ENCODE measurements around the gene RNF150. TPM values are rescaled to one million over a fixed set of nuclear protein-coding genes. Genes with fewer than 3 reads are reported as not detected.
"Not testable (repeated sequence)": the region's sequence is repeated elsewhere in the genome, so short reads cannot be mapped to it uniquely, and the experiment has no call there.

The RNF150 gene
- total RNA-seq, 4 donors from 2014 or later, result 9.7 to 58.2 (median 36.6) TPM

- H3K4me3 ChIP-seq, result no peak overlapping the region
- DNase-seq, result no peak
- H3K36me3 ChIP-seq, result no peaks in the 10 kb centered on the region
- H3K9me3 ChIP-seq, result no peaks in the 10 kb centered on the region
- H3K4me1 ChIP-seq, result no peaks in the 10 kb centered on the region
- H3K27ac ChIP-seq, result no peak overlapping the region
- intact Hi-C loops (cut with DNase I; ENCODE audit: low total_unique reads), result no loop called here
- TF ChIP-seq POLR2A (IDR thresholded peaks at IDR 0.05), result no peak
- TF ChIP-seq CTCF (IDR thresholded peaks at IDR 0.05), result no peak
- no peaks in the 10 kb centered on the region for H3K27me3 ChIP-seq
Observed at GRCh38 chr4:140816806-140817510, 316.3 kb downstream of the RNF150 start.

- no peak for DNase-seq
- Histone ChIP-seq H3K4me3 (no peak overlapping the region), H3K9me3 (no peaks in the 10 kb centered on the region), H3K36me3 (no peaks in the 10 kb centered on the region), H3K27me3 (no peaks in the 10 kb centered on the region), H3K4me1 (no peaks in the 10 kb centered on the region), H3K27ac (no peak overlapping the region)
- intact Hi-C loops (cut with DNase I; ENCODE audit: low total_unique reads), result no loop called here
- TF ChIP-seq CTCF (IDR thresholded peaks at IDR 0.05), result no peak
- no peak for TF ChIP-seq POLR2A (IDR thresholded peaks at IDR 0.05)
Observed at GRCh38 chr4:140813804-140814203, 319.5 kb downstream of the RNF150 start.

- DNase-seq, result no peak
- no peaks in the 10 kb centered on the region for H3K4me1 ChIP-seq
- intact Hi-C loops (cut with DNase I; ENCODE audit: low total_unique reads), result no loop called here
- no peak overlapping the region for H3K4me3 ChIP-seq
- no peak for TF ChIP-seq CTCF (IDR thresholded peaks at IDR 0.05)
- no peak for TF ChIP-seq POLR2A (IDR thresholded peaks at IDR 0.05)
- no peaks in the 10 kb centered on the region for H3K9me3 ChIP-seq
- no peaks in the 10 kb centered on the region for H3K27me3 ChIP-seq
- no peak overlapping the region for H3K27ac ChIP-seq
- H3K36me3 ChIP-seq, result no peaks in the 10 kb centered on the region
Observed at GRCh38 chr4:140812916-140813315, 320.4 kb downstream of the RNF150 start.

- Histone ChIP-seq H3K27me3 (no peaks in the 10 kb centered on the region), H3K4me3 (no peak overlapping the region), H3K4me1 (peaks cover 0 to 4% of the 10 kb centered on the region in 2 donors), H3K9me3 (no peaks in the 10 kb centered on the region), H3K36me3 (no peaks in the 10 kb centered on the region), H3K27ac (no peak overlapping the region)
- TF ChIP-seq CTCF (IDR thresholded peaks at IDR 0.05) (no peak), POLR2A (IDR thresholded peaks at IDR 0.05) (no peak)
- no peak for DNase-seq
- intact Hi-C loops (cut with DNase I; ENCODE audit: low total_unique reads), result no loop called here
Observed at GRCh38 chr4:140811429-140811828, 321.8 kb downstream of the RNF150 start.

- H3K9me3 ChIP-seq; H3K4me3 ChIP-seq; DNase-seq; H3K27me3 ChIP-seq; H3K36me3 ChIP-seq; H3K27ac ChIP-seq; H3K4me1 ChIP-seq; intact Hi-C loops (cut with DNase I; ENCODE audit: low total_unique reads): not testable (repeated sequence)
Observed at GRCh38 chr4:140810591-140811169, 322.6 kb downstream of the RNF150 start.

Other genes with a start within 250 kb of the RNF150 start
- 10 to 100 TPM; 24.1 to 73.0 (median 39.1) TPM for gene ZNF330, start 87.4 kb upstream of the RNF150 start, total RNA-seq

Measured in uterus (tissue), 4 donors.